Measurements from ENCODE around the gene LHX6.

The LHX6 gene

DNA sequence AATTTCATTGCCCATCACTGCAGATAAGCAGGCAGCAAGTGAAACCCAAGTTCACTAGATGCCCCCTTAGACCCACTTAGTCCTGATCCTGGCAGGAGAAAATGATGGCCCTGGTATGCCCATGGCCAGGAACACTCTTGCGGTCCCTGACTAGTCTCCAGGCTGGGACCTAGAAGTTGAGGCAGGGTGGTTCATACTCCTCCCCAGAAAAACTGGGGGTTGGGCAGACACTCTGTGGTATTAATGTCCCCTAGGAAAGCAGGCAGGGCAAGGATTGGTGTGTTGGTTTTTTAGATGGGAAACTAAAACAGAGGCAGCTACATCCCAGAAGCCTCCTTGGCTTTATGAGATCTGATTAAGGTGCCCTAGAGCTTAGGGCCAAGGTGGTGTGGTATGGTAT, 13.1 kb downstream of the LHX6 start:
- DNase-seq, result no peak

GRCh38 chr9:122214507-122214906, 14.2 kb downstream of the LHX6 start:
- DNase-seq, result no peak

GRCh38 chr9:122213589-122214413, 15.0 kb downstream of the LHX6 start:
- DNase-seq, result peak; percentile 32

DNA sequence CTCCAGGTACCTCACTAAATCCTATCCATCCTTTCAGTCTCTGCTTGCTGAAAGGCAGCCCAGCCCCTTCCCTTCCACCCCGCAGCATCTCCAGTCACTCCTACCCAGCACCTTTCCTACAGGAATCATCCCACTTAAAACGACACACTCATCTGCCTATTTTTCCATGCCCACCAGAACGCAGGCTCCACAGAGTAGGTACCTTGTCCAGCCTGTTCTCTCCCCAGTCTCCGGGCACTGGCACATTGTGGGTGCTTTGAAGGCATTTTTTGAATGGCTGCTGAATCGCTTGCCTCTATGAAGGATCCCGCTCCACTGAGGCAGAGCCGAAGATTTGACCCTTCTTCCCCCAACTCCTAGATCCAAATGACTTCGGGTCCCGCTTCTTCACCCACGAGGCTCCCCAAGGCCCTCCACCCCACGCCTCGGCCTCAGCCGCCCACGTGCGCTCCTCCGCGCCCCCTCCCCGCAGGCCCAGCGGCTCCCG, 15.6 kb downstream of the LHX6 start:
- no peak for DNase-seq

DNA sequence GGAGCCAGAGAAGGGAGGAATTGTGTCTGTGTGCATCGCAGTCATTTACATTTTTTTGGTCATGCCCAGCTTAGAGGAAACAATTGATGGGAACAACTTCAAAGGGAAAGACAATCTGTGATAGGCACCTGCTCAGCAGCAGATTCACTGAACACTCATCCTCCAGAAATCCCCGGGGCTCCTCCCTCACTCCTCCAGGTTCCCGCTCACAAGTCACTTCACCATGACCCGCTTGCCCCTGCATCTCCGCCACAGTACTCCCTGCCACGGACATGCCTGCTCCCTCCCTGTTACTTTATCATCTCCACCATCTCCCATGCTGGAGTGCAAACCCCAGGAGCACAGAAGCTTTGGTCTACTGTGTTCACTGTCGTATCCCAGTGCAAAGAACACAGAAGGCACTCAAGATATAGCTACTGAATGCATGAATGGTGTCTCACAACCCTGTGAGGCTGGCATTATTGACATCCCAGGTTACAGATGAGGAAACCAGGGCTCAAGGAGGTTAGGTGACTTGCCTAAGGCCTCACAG, 16.2 kb downstream of the LHX6 start:
- DNase-seq, result no peak

DNA sequence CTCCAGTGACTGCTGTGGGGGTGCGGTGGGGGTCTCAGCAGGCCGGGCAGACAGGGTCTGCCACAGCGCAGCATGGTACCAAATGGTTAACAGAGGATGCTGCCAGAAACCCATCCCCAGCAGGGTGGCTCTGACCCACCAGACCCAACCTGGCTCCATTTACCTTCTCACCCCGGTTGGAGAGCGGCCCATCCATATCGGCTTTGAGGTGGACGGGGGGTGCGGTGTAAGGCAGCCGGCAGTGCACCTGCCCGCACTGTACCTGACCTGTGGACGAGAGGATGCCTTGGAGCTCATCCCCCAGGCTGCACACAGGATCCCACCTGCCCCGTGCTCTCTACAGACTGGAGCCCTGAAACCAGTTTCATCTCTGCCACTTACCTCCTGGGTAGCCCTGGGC, 19.3 kb downstream of the LHX6 start:
- DNase-seq, result no peak

GRCh38 chr9:122207096-122207495, 21.7 kb downstream of the LHX6 start:
- no peak for DNase-seq

- DNase-seq, result no peak
Measured at GRCh38 chr9:122206118-122207046, 22.4 kb downstream of the LHX6 start.

- no peak for DNase-seq
Measured at GRCh38 chr9:122205176-122205575, 23.6 kb downstream of the LHX6 start.

DNA sequence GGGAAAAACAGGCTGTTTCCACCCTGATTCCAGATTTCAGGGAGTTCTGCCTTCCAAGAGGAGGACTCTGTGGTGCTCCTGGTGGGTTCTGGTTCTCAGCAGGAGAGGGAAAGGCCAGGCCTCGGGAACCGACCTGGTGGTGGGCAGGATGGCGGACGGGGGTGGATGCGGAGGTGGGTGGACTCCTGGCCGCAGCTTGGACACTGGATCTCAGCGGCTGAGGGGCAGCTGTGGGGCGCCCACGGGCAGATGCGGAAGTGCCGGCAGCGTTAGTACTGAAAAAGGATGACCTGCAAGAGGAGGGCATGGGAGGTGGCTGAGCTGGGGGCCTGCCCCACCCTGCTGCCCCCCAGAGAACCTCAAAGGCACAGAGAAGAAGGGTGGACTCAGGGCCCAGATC, 24.3 kb downstream of the LHX6 start:
- DNase-seq, result no peak

DNA sequence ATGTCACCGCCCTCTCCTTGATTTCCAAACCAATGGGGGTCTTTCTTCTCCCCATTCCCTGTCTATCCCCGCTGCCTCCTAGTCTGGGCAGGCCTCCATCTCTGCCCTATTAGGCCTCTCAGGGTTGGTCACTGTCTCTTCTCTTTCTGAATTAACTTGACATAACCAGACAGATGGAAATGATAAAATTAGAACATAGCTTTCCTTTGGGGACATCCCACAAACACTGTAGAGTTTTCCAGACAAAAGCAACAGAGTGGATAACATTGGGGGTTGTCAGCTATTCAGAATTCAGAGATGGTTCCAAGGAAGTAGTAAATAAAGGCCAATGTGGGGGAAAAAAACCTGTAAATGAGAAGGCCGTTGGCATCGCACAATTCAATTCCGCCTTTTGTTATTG, 24.7 kb downstream of the LHX6 start:
- DNase-seq, result no peak

- DNase-seq, result no peak
Measured at GRCh38 chr9:122202111-122202510, 26.6 kb downstream of the LHX6 start.

- no peak for DNase-seq
Measured at GRCh38 chr9:122201641-122202040, 27.1 kb downstream of the LHX6 start.

DNA sequence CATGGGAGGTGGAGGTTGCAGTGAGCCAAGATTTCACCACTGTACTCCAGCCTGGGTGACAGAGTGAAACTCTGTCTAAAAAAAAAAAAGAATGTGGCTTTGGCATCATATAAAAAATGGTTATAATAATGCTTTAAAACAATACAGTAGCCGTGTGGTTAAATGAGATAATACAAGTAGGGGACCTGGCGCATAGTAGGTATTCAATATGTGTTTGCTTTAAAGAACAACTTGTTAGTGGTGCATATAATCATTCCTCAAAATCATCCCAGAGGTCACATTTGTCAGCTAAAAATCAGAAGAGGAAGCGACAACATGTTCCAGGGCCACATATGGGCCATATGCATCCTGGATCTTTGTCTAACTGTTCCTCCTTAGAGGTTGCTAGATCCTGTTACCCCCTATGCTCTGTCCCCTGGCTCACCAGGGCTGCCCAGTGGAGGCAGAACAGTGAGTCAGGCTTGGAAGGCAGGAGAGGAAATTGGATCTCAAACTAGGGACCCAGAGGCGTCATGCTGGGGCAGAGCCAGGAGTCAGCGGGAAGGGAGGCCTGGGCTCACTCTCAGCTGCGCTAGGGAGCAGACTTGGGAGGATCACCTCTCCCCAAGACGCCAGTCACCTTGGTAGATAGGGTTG, 27.7 kb downstream of the LHX6 start:
- no peak for DNase-seq

DNA sequence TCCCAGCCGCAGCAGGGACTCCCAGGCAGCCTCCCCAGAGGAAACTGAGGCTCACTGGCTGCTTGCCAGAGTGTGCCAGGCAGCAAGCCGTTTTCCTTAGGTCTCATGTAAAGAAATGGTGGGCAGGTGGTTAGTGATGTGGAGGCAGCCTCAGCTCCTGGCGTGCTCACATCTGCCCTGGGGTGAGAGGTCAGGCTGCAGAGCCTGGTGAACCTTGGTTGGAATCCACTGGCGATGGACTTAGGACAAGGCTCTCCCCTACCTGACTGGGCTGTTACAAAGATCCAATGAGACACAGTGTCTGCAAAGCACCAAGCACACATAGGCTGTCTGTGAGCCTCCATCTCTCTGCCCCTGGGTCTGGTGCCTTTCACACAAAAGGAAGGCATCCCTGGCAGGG, 30.9 kb downstream of the LHX6 start:
- no peak for DNase-seq

DNA sequence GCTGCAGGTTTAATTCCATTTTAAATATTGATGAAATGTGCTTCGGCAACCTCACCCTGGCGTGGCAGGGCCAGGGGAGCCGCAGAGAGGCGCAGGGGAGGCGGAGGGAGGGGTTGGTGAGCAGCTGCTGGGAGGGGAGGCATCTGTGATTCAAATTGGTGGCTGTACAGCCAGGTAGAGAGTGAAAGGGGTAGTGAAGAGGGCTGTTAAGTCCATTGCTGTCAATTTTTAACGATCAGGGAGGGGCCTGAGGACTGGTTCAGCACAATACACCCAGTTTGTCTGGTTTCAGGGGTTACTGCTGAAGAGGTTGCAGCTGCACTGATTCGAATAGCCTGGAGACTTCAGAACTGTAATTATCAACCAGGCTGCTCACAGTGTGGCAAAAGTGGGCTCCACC, 31.3 kb downstream of the LHX6 start:
- DNase-seq, result no peak

DNA sequence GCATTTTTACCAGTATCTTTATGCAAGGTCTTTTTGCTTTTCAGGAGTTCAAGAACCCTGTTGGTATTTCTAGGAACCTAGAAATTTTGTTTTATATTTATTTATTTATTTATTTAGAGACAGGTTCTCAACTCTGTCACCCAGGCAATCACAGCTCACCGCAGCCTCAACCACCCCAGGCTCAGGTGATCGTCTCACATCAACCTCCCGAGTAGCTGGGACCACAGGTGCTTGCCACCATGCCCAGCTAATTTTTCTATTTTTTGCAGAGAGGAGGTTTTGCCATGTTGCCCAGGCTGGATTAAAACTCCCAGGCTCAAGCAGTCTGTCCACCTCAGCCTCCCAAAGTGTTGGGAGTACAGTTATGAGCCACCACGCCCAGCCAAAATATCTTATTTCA, 32.9 kb downstream of the LHX6 start:
- DNase-seq, result no peak

GRCh38 chr9:122193651-122194050, 35.1 kb downstream of the LHX6 start:
- no peak for DNase-seq

DNA sequence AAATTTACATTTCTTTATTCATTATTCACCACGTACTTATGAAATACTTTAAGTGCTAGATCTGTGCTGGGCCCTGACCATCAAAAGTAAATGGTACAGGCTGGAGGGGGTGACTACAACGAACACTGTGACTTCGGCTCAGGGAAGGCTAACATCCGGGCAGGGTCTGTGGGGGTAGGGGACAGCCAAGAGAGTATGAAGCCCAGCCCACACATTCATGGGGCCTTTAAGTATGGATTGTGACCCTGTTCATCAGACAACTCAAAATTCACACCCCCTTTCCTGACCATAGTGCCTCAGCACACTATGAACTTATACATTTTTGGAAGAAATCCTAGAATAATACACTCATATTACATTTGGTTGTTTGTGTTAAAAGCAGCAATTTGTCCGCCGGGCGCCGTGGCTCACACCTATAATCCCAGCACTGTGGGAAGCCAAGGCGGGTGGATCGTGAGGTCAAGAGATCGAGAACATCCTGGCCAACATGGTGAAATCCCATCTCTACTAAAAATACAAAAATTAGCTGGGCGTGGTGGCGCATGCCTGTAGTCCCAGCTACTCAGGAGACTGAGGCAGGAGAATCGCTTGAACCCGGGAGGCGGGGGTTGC, 35.7 kb downstream of the LHX6 start:
- no peak for DNase-seq

GRCh38 chr9:122192261-122192875, 36.4 kb downstream of the LHX6 start:
- no peak for DNase-seq

DNA sequence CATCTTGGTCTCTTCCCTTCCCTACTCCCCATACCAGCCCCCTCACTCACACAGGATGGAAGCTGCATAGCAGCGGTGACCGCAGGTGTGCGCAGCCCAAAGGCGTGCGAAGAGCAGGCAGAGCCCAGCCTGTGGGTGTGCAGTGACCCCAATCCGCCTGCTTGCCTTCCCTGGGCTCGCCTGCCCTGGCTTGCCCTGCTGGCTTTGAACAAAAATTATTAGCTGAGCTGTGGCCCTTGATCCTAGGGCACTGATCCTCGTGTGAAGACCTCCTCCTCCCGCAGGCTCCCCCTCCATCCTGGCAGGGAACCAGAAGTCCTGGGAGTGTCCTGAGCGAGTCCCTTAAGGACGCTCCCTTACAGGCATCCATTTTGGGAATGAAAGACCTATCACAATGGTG, 37.2 kb downstream of the LHX6 start:
- DNase-seq, result no peak
